Measurements from ENCODE around the gene CRIP1. TPM values are rescaled to one million over a fixed set of nuclear protein-coding genes. Genes with fewer than 3 reads are reported as not detected.

CRIP1 gene
- polyA plus RNA-seq, 2 of the 4 experiments (the other 2 are of a cell fraction), result 280 to 999 TPM

GRCh38 chr14:105497671-105498429 lies 11.2 kb downstream of the CRIP1 start:
- FAIRE-seq (no peak), DNase-seq (ENCODE audit: low read depth in 1 of 2, low spot score in 1 of 2) (no peak), ATAC-seq (no peak)
- POLR2A ChIA-PET, result interaction anchor here (1.1 kb wide), 1 partner anchor 16 kb away, joined by 3 read pairs; no protein-coding TSS in a partner anchor
- CTCF ChIA-PET, result interaction anchor here (1.4 to 4.4 kb wide), 3 partner anchors 17 to 127 kb away, joined by 3 to 15 read pairs (median 12); no protein-coding TSS in a partner anchor
- Histone ChIP-seq H3K27ac (no peak overlapping the region), H3K4me3 (no peak overlapping the region), H3K9me3 (no peaks in the 10 kb centered on the region), H3K4me2 (no peak overlapping the region), H3K4me1 (no peaks in the 10 kb centered on the region)
- no peak for TF ChIP-seq CBX8 (IDR thresholded peaks at IDR 0.05)
- no peak for TF ChIP-seq CHD2 (IDR thresholded peaks at IDR 0.05; ENCODE audit: low read length, partially characterized antibody)
- 93% methylated on average over 17 of the region's 31 CpGs for WGBS (ENCODE audit: missing lambda C conversion rate)

GRCh38 chr14:105498430-105499255 lies 12.0 kb downstream of the CRIP1 start:
- no peak overlapping the region for H3K4me3 ChIP-seq
- TF ChIP-seq POLR2AphosphoS2 (conservative IDR thresholded peaks at IDR 0.05; ENCODE audit: low read length), result 0 out of 2 replicates have a peak, but pooled peaks have one; percentile 11
- peak; percentile 81 for TF ChIP-seq ZFP36 (IDR thresholded peaks at IDR 0.05; ENCODE audit: borderline replicate concordance, partially characterized antibody)
- TF ChIP-seq, protein P1, sequence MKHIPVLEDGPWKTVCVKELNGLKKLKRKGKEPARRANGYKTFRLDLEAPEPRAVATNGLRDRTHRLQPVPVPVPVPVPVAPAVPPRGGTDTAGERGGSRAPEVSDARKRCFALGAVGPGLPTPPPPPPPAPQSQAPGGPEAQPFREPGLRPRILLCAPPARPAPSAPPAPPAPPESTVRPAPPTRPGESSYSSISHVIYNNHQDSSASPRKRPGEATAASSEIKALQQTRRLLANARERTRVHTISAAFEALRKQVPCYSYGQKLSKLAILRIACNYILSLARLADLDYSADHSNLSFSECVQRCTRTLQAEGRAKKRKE (CRISPR knock-in tag; IDR thresholded peaks at IDR 0.05; ENCODE audit: low read depth), result no peak
- TF ChIP-seq TFCP2L1 (CRISPR knock-in tag; IDR thresholded peaks at IDR 0.05), result 0 out of 2 replicates have a peak, but pooled peaks have one; percentile 17
- WGBS (ENCODE audit: missing lambda C conversion rate), result 93% methylated on average over 28 of the region's 36 CpGs
- no peaks in the 10 kb centered on the region for H3K9me3 ChIP-seq
- H3K27ac ChIP-seq, result no peak overlapping the region
- FAIRE-seq (no peak), ATAC-seq (peak in 1 of 2 experiments; percentile 0; a peak in 2 of 6 replicates), DNase-seq (ENCODE audit: low read depth in 1 of 2, low spot score in 1 of 2) (no peak)
- H3K4me2 ChIP-seq, result no peak overlapping the region
- H3K4me1 ChIP-seq, result no peaks in the 10 kb centered on the region
- ChIA-PET CTCF (interaction anchor here (0.5 to 4.4 kb wide), 5 partner anchors 9 to 128 kb away, joined by 3 to 15 read pairs (median 6); no protein-coding TSS in a partner anchor), POLR2A (interaction anchor here (1.1 kb wide), 1 partner anchor 17 kb away, joined by 3 read pairs; no protein-coding TSS in a partner anchor)

GRCh38 chr14:105499256-105500035 lies 12.8 kb downstream of the CRIP1 start:
- no peak overlapping the region for H3K4me2 ChIP-seq
- DNase-seq (ENCODE audit: low read depth in 1 of 2, low spot score in 1 of 2) (no peak), ATAC-seq (peak in 1 of 2 experiments; percentile 1; a peak in 3 of 6 replicates), FAIRE-seq (no peak)
- POLR2A ChIA-PET, result interaction anchor here (1.1 kb wide), 1 partner anchor 18 kb away, joined by 3 read pairs; no protein-coding TSS in a partner anchor
- CTCF ChIA-PET, result interaction anchor here (0.5 to 4.4 kb wide), 7 partner anchors 9 to 129 kb away, joined by 3 to 15 read pairs (median 8); no protein-coding TSS in a partner anchor
- no peak overlapping the region for H3K27ac ChIP-seq
- H3K4me1 ChIP-seq, result no peaks in the 10 kb centered on the region
- no peak for TF ChIP-seq MAFK (IDR thresholded peaks at IDR 0.05; ENCODE audit: partially characterized antibody)
- TF ChIP-seq, protein P2, sequence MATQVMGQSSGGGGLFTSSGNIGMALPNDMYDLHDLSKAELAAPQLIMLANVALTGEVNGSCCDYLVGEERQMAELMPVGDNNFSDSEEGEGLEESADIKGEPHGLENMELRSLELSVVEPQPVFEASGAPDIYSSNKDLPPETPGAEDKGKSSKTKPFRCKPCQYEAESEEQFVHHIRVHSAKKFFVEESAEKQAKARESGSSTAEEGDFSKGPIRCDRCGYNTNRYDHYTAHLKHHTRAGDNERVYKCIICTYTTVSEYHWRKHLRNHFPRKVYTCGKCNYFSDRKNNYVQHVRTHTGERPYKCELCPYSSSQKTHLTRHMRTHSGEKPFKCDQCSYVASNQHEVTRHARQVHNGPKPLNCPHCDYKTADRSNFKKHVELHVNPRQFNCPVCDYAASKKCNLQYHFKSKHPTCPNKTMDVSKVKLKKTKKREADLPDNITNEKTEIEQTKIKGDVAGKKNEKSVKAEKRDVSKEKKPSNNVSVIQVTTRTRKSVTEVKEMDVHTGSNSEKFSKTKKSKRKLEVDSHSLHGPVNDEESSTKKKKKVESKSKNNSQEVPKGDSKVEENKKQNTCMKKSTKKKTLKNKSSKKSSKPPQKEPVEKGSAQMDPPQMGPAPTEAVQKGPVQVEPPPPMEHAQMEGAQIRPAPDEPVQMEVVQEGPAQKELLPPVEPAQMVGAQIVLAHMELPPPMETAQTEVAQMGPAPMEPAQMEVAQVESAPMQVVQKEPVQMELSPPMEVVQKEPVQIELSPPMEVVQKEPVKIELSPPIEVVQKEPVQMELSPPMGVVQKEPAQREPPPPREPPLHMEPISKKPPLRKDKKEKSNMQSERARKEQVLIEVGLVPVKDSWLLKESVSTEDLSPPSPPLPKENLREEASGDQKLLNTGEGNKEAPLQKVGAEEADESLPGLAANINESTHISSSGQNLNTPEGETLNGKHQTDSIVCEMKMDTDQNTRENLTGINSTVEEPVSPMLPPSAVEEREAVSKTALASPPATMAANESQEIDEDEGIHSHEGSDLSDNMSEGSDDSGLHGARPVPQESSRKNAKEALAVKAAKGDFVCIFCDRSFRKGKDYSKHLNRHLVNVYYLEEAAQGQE (IDR thresholded peaks at IDR 0.05), result no peak
- TF ChIP-seq FOSB (CRISPR knock-in tag; IDR thresholded peaks at IDR 0.05), result no peak
- TF ChIP-seq EHMT2 (IDR thresholded peaks at IDR 0.05; ENCODE audit: low read depth), result no peak
- no peak; the same call in 1 of the 2 replicates for TF ChIP-seq TFCP2L1 (CRISPR knock-in tag; IDR thresholded peaks at IDR 0.05)
- no peak for TF ChIP-seq HOXA7 (CRISPR knock-in tag; IDR thresholded peaks at IDR 0.05)
- TF ChIP-seq POLR2AphosphoS2 (conservative IDR thresholded peaks at IDR 0.05; ENCODE audit: low read length), result no peak; the same call in 1 of the 2 replicates
- no peak for TF ChIP-seq PBX3 (IDR thresholded peaks at IDR 0.05)
- TF ChIP-seq NR3C1 (IDR thresholded peaks at IDR 0.05), result no peak
- TF ChIP-seq, protein P3, sequence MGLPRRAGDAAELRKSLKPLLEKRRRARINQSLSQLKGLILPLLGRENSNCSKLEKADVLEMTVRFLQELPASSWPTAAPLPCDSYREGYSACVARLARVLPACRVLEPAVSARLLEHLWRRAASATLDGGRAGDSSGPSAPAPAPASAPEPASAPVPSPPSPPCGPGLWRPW (IDR thresholded peaks at IDR 0.05), result no peak
- 97% methylated on average over 5 of the region's 27 CpGs for WGBS (ENCODE audit: missing lambda C conversion rate)
- H3K4me3 ChIP-seq, result no peak overlapping the region
- no peaks in the 10 kb centered on the region for H3K9me3 ChIP-seq
